Adrenal gland (tissue), 12 donors: Measurements from ENCODE around the gene CAMTA1. TPM values are rescaled to one million over a fixed set of nuclear protein-coding genes. Genes with fewer than 3 reads are reported as not detected.

Experiments
- DNase-seq, 7 donors: peaks; one replicate each; pipeline ENCODE4 v3.0.0-alpha.2; 2019 to 2020
- H3K27ac ChIP-seq, 5 donors: fragments of 200-600 bp; sonication (generic) in 4 of 5; 1 replicate in 3 of 5; 2 replicates in 2 of 5; pipeline versions ENCODE4 v1.5.1 to v1.8.0; 2016 to 2020; ENCODE audit warnings: mild to moderate bottlenecking in 1 of 5
- H3K27me3 ChIP-seq: fragments of 200-600 bp; 2 replicates; pipeline ENCODE4 v1.8.0; 2021
- H3K36me3 ChIP-seq, 2 donors: fragments of 200-600 bp; replicated peaks in 1 of 2; 1 replicate in 1 of 2; 2 replicates in 1 of 2; pipeline versions ENCODE4 v1.5.1 to v1.8.0; 2018 to 2022
- H3K4me1 ChIP-seq, 2 donors: fragments of 200-600 bp; replicated peaks in 1 of 2; 1 replicate in 1 of 2; 2 replicates in 1 of 2; pipeline versions ENCODE4 v1.5.1 to v1.8.0; 2018 to 2021
- H3K4me3 ChIP-seq, 4 donors: fragments of 200-600 bp; sonication (generic) in 3 of 4; one replicate each; pipeline ENCODE4 v1.5.1; 2016 to 2018
- H3K9me3 ChIP-seq, 3 donors: fragments of 200-600 bp; sonication (generic) in 1 of 3; replicated peaks in 1 of 3; 1 replicate in 2 of 3; 2 replicates in 1 of 3; pipeline versions ENCODE4 v1.5.1 to v1.8.0; 2016 to 2021
- POLR2A ChIP-seq, 2 donors: fragments of 450-650 bp; IDR thresholded peaks; one replicate each; pipeline ENCODE4 v1.6.1; 2017; ENCODE audit warnings: antibody characterized with exemption in 2 of 2, mild to moderate bottlenecking in 2 of 2, moderate library complexity in 1 of 2
- WGBS, 4 donors: extraction: QIAGEN DNeasy Blood & Tissue Kit in 2 of 4; methylation state at CpG; one replicate each; pipeline versions ENCODE4 v1.1.5 to v1.1.7; 2013 to 2017; 5-methylcytosine and 5-hydroxymethylcytosine counted together
- intact Hi-C, 2 donors: fragments of 100-400 bp; cut with DNase I; formaldehyde crosslinking; loops; one replicate each; pipeline versions ENCODE4 v1.14.1 to v1.15.0; 2022 to 2023
- polyA plus RNA-seq, 3 donors: library from polyadenylated mRNA; stranded (reverse); fragments of 200-250 nt in 2 of 3; fragments of 350-450 nt in 1 of 3; fragmentation: Illumina TruSeq in 1 of 3; extraction: RNeasy Lipid Tissue Mini Kit (QIAGEN cat#74804) in 1 of 3; gene quantifications; one replicate each; pipeline ENCODE4 v1.2.3, GENCODE V29; 2013 to 2014
- total RNA-seq, 9 donors: library from RNA; depleted of rRNA in 4 of 9; stranded (reverse); fragments of >200 nt in 4 of 9; fragments of 120-200 nt in 1 of 9; fragmentation: NEBNext Ultra II Directional in 1 of 9; extraction: Animal tissue kit (Norgen Biotek cat#: 25700) in 1 of 9; gene quantifications; one replicate each; pipeline versions ENCODE4 v1.1.0 to v1.2.4, GENCODE V29; 2013 to 2023
- TF ChIP-seq, protein P1 (sequence below), 6 experiments: fragments of 450-650 bp in 4 of 6; fragments of 200-600 bp in 2 of 6; sonication (generic) in 1 of 6; IDR thresholded peaks; 1 replicate in 5 of 6; 2 replicates in 1 of 6; pipeline versions ENCODE4 v1.5.1 to v1.8.0; 2016 to 2021; ENCODE audit warnings: antibody characterized with exemption in 6 of 6, mild to moderate bottlenecking in 2 of 6, moderate library complexity in 1 of 6
- donor health status: healthy with polysubstance abuse.
- donor health status: Bipolar disorder and iron deficiency.
- donor health status: DM: yes; HTN: yes; CAD: no.
- donor health status: DM: no; HTN: no; CAD: no.
- donor health status: DM: no; HTN: no; CAD: no.
- donor health status: DM: yes; HTN: yes; CAD: no.

Gene CAMTA1
- total and polyA plus RNA-seq, 12 donors = 62.9 to 141 (median 96.9) TPM

DNA sequence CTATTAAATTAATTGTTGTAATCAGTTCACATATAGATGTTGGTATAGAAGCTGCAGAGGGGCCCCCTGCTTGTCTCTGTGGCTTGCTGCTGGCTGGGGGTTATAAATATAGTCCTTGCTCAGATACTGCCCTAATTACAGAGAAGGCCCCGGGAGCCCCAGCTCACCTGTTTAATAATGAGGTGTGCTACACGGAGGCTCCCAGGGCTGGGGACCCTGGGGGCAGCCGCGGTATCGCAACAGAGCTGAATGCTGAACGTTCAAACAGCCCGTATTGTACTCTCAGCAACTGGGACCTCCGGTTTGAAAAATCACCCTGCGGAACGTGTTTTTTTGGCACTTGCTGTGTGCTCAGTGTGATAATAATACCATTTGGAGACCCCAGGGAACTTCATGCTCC lies 309.3 kb downstream of the CAMTA1 start:
- no peak overlapping the region for H3K27ac ChIP-seq
- H3K4me1 ChIP-seq = no peaks in the 10 kb centered on the region
- H3K9me3 ChIP-seq = no peaks in the 10 kb centered on the region
- no peak for DNase-seq
- H3K4me3 ChIP-seq = no peak overlapping the region
- no peaks in the 10 kb centered on the region for H3K36me3 ChIP-seq
- no peak for TF ChIP-seq POLR2A (IDR thresholded peaks at IDR 0.05)
- TF ChIP-seq, protein P1, sequence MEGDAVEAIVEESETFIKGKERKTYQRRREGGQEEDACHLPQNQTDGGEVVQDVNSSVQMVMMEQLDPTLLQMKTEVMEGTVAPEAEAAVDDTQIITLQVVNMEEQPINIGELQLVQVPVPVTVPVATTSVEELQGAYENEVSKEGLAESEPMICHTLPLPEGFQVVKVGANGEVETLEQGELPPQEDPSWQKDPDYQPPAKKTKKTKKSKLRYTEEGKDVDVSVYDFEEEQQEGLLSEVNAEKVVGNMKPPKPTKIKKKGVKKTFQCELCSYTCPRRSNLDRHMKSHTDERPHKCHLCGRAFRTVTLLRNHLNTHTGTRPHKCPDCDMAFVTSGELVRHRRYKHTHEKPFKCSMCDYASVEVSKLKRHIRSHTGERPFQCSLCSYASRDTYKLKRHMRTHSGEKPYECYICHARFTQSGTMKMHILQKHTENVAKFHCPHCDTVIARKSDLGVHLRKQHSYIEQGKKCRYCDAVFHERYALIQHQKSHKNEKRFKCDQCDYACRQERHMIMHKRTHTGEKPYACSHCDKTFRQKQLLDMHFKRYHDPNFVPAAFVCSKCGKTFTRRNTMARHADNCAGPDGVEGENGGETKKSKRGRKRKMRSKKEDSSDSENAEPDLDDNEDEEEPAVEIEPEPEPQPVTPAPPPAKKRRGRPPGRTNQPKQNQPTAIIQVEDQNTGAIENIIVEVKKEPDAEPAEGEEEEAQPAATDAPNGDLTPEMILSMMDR (IDR thresholded peaks at IDR 0.05) = no peak
- 83 to 95% (median 84%) methylated on average over 8 to 10 of the region's 10 CpGs for WGBS, 4 donors
- no peaks in the 10 kb centered on the region for H3K27me3 ChIP-seq
- intact Hi-C loops = no loop called here

DNA sequence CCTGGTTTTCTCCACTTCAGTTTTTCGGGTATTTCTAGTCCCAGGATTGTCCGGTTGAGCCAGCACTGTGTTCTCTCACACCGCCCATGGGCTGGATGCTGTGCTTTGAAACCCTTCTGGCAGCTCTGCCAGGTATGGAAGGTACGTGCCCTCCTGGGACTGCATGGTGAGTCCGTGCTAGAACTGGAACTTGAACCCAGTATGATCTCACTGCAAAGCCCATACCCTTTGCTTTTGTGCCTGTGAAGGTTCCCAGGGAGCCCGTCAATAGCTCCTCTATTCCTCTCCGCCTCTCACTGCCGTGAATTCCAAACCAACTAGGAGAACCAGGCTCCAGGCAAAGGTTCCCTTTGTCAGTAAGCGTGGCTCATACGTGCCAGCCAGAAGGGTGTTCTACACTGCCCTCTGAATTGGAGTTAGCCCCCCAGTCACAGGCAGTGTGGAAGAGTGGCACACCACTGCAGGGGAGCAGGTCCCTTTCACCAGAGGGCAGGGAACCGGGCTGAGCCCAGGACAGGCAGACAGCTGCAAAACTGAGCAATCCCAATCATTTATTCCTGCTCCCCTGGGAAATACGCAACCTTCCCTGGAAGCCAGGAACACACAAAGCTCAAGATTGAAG lies 310.2 kb downstream of the CAMTA1 start:
- TF ChIP-seq, protein P1 (IDR thresholded peaks at IDR 0.05) = no peak
- TF ChIP-seq POLR2A (IDR thresholded peaks at IDR 0.05) = no peak
- no peaks in the 10 kb centered on the region for H3K4me1 ChIP-seq
- WGBS, 4 donors = 87 to 99% (median 92%) methylated on average over 11 to 12 of the region's 12 CpGs
- no peaks in the 10 kb centered on the region for H3K9me3 ChIP-seq
- intact Hi-C loops = no loop called here
- no peak for DNase-seq
- H3K27ac ChIP-seq = no peak overlapping the region
- H3K36me3 ChIP-seq = no peaks in the 10 kb centered on the region
- no peak overlapping the region for H3K4me3 ChIP-seq
- no peaks in the 10 kb centered on the region for H3K27me3 ChIP-seq

DNA sequence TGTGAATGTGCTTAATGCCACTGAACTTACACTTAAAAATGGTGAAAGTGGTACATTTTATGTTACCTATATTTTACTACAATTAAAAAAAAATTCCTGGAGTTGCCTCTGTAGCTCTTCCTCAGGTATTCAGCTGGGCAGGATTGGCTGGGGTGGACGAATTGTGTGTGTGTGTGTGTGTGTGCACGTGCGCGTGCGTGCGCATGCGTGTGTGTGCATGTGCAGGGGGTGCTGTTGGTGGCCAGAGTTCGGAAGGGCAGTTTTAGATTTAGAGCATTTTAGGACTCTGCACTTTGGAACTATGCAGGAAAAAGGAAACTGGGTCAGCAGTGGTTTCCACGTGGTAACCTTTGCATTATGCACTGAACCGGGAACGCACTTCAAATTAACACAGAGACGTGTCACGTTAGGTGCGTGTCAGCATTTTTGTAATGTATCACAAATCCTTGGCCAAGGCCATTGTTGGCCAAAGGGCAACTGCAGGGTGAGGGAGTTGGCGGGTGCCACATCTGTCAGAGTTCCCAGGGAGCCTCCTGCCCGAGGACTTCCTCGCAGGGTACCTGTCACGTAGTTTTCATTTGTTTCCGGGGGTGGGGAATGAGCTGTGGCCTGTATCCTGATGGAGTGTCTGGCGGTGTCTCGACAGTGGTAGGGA lies 312.8 kb downstream of the CAMTA1 start:
- Histone ChIP-seq H3K4me3 (no peak overlapping the region), H3K9me3 (no peaks in the 10 kb centered on the region), H3K27me3 (no peaks in the 10 kb centered on the region), H3K36me3 (no peaks in the 10 kb centered on the region), H3K27ac (no peak overlapping the region), H3K4me1 (no peaks in the 10 kb centered on the region)
- intact Hi-C loops = no loop called here
- no peak for DNase-seq
- 77 to 84% (median 81%) methylated on average over 19 to 21 of the region's 21 CpGs for WGBS, 4 donors
- no peak for TF ChIP-seq POLR2A (IDR thresholded peaks at IDR 0.05)
- TF ChIP-seq, protein P1 (IDR thresholded peaks at IDR 0.05) = no peak

DNA sequence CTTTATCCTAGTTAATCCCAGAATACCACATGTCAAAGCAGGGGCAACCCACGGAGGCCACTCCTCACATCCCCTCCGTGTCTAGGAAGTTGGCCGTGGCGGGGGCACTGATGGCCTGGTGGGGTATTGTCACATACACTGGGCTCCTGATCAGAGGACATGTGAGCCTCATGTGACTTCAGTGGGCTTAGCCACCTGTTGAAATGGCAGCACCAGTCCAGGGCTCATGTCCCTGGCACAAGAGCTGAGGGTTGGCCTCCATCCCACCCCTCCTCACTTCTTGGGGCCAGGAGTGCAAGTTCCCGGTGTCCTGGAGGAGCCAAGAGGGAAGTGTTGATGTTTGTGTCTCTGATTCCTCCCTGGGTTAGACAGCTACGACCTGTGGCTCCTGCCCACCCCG lies 313.4 kb downstream of the CAMTA1 start:
- H3K27me3 ChIP-seq = no peaks in the 10 kb centered on the region

More for the DNA sequence above, 313.4 kb downstream of the CAMTA1 start:
- Histone ChIP-seq H3K9me3 (no peaks in the 10 kb centered on the region), H3K4me1 (no peaks in the 10 kb centered on the region), H3K4me3 (no peak overlapping the region), H3K36me3 (no peaks in the 10 kb centered on the region), H3K27ac (no peak overlapping the region)
- TF ChIP-seq, protein P1 (IDR thresholded peaks at IDR 0.05) = no peak
- no peak for TF ChIP-seq POLR2A (IDR thresholded peaks at IDR 0.05)
- no peak for DNase-seq
- WGBS, 4 donors = 84 to 93% (median 87%) methylated on average over 3 to 7 of the region's 7 CpGs
- intact Hi-C loops = no loop called here
